WI38 (cell line): ENCODE measurements around the gene CDKN1A.
A peak's percentile ranks its signal among the peaks of the same experiment; 100 is the strongest.

Source experiments
- H3K4me3 ChIP-seq: 2 replicates; pipeline ENCODE4 v1.5.1; 2011; ENCODE audit warnings: low read depth, mild to moderate bottlenecking, control low read depth, low read length
- TF ChIP-seq, protein P1 (sequence below): IDR thresholded peaks from 2 replicates; pipeline ENCODE4 v1.5.1; 2012; ENCODE audit warnings: low read depth, mild to moderate bottlenecking, control low read depth, low read length

Gene CDKN1A

DNA sequence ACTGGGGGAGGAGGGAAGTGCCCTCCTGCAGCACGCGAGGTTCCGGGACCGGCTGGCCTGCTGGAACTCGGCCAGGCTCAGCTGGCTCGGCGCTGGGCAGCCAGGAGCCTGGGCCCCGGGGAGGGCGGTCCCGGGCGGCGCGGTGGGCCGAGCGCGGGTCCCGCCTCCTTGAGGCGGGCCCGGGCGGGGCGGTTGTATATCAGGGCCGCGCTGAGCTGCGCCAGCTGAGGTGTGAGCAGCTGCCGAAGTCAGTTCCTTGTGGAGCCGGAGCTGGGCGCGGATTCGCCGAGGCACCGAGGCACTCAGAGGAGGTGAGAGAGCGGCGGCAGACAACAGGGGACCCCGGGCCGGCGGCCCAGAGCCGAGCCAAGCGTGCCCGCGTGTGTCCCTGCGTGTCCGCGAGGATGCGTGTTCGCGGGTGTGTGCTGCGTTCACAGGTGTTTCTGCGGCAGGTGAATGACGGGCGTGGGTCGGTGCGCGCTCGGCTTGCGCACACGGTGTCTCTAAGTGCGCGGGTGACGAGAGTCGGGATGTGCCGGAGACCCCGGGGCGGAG, at the start of gene CDKN1A:
TSS of gene CDKN1A (plus strand) at position 227 of the 555 bp plus-strand sequence. CDS start 5,388 bp downstream, outside the sequence.
- TF ChIP-seq, protein P1, sequence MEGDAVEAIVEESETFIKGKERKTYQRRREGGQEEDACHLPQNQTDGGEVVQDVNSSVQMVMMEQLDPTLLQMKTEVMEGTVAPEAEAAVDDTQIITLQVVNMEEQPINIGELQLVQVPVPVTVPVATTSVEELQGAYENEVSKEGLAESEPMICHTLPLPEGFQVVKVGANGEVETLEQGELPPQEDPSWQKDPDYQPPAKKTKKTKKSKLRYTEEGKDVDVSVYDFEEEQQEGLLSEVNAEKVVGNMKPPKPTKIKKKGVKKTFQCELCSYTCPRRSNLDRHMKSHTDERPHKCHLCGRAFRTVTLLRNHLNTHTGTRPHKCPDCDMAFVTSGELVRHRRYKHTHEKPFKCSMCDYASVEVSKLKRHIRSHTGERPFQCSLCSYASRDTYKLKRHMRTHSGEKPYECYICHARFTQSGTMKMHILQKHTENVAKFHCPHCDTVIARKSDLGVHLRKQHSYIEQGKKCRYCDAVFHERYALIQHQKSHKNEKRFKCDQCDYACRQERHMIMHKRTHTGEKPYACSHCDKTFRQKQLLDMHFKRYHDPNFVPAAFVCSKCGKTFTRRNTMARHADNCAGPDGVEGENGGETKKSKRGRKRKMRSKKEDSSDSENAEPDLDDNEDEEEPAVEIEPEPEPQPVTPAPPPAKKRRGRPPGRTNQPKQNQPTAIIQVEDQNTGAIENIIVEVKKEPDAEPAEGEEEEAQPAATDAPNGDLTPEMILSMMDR = no peak

DNA sequence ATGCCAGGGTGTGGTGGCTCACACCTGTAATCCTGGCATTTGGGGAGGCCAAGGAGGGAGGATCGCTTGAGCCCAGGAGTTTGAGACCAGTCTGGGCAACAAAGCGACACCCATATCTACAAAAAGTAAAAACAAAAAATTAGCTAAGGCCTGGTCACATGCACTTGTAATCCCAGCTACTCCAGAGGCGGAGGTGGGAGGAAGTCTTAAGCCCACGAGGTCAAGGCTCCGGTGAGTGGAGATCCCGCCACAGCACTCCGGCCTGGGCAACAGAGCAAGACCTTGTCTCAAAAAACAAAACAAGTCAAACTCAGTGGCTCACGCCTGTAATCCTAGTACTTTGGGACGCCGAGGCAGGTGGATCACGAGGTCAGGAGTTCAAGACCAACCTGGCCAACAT, 48.7 kb upstream of the CDKN1A start:
- no peak overlapping the region for H3K4me3 ChIP-seq
- TF ChIP-seq, protein P1 = no peak

More for the DNA sequence above, at the start of gene CDKN1A:
- peak within 1 kb of the TSS; percentile 83 for H3K4me3 ChIP-seq

DNA sequence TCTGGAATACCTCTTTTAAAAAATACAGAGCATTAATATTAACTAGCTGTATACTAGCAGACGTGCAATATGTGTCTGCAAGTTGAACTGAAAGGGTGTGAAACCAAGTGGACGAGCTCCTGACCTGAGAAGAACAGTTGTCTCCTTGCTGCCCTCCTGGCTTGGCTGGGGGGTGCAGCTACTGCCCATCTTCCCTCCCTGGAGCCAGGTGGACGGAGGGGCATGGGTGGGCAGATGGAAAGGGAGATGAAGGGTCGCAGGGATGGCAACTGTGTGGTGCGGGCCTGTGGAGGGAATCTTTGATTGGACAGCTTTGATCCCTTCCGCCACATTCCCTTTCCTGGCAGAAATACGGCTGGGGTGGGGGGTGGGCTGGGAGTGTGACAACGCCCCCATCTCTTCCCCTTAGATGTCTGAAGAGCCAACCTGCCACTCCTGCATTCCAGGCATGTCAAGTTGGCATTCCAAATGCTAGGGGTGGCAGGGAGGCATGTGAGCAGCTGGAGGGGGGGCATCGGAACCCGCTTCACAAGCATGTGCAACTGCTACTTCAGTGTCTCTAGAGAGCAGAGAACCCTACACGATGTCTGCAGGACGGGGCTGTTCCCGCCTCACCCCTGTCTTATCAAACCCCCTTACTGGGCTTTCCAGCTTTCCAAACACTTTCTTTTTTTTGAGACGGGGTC, 47.0 kb upstream of the CDKN1A start:
- TF ChIP-seq, protein P1 = no peak
- no peak overlapping the region for H3K4me3 ChIP-seq

DNA sequence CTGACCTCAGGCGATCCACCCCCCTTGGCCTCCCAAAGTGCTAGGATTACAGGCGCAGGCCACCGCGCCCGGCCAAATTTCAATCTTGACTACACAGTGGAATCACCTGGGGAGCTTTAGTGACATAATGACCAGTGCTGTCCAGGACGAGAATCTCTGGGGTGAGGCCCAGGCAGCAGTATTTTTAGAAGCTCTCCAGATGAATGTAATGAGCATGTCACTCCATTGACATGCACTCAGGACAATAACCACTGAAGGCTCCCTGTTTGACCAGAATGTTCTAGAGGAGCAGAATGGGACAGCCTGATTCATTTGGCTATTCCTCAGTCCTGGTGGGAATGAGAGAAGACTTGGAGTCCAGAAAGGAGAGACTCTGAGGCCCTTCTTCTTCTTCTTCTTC, 45.1 kb upstream of the CDKN1A start:
- TF ChIP-seq, protein P1 = no peak
- no peak overlapping the region for H3K4me3 ChIP-seq

DNA sequence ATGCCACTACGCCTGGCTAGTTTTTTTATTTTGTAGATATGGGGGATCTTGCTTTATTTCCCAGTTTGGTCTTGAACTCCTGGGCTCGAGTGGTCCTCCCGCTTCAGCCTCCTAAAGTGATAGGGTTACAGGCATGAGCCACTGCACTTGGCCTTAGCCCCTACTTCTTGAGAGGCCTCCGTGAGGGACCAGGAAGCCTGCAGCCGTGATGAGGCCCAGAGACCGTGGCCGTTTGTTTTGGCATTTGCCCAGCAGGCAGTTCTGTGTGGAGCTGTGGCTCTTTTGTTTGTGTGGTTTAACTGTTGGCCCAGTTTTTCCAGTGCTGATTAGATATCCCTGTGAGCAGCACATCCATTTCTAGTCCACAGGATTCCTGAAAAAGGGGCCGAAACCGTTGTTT, 44.6 kb upstream of the CDKN1A start:
- TF ChIP-seq, protein P1 = no peak
- H3K4me3 ChIP-seq = no peak overlapping the region

DNA sequence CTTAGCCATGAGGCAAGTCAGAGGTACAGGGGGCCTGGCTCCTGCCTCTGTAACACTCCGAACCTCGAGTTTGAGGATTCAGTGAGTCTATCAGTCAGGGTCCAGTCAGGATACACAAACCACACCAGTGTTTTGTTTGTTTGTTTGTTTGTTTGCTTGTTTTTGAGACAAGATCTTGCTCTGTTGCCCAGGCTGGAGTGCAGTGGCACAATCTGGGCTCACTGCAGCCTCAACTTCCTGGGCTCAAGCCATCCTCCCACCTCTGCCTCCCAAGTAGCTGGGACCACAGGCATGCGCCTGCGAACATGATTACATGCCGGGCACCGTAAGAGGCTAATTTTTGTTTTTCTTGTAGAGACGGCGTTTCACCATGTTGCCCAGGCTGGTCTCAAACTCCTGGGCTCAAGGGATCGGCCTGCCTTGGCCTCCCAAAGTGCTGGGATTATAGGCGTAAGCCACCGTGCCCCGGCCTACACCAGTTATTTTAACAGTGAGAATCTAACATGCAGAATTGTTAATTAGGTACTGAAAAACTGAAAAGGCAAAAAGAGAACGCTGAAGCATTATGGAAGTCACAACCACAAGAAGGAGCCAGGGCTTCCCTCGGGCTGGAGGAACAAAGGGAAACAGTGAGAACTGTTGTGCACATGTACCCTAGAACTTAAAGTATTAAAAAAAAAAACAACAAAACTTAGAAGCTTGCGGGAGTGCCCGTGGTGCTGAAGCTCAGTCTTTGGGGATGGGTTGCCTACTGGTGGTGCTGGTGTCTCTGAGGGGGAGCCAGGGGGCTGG, 44.0 kb upstream of the CDKN1A start:
- H3K4me3 ChIP-seq = no peak overlapping the region
- TF ChIP-seq, protein P1 = no peak

DNA sequence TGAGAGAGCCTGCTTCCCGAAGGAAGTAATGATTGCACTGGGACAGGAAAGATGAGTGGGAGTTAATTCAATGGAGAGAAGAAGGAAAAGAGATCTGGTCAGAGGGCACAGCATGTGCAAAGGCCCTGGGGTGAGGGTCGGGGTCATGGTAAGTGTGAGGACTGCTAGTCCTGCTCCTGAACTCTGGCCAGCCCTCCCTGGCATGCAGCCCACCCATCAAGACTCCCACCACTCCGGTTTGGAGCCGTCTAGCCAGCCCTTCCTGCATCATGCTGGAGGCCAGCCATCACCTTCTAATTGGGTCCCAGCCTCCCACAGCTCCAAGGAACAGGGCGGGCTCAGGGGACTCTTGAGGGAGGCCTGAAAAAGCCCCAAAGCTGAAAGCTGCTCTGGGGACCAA, 42.2 kb upstream of the CDKN1A start:
- no peak overlapping the region for H3K4me3 ChIP-seq
- TF ChIP-seq, protein P1 = no peak
